ENCODE measurements around the gene CFTR.

CFTR gene

GRCh38 chr7:117588352-117588794 lies 108.5 kb downstream of the CFTR start:
- no peak for DNase-seq
- ATAC-seq = no peak

- ATAC-seq (no peak), DNase-seq (no peak)
Measured at GRCh38 chr7:117590191-117590590, 110.4 kb downstream of the CFTR start.

- ATAC-seq = no peak
- DNase-seq = no peak
Measured at GRCh38 chr7:117592011-117592635, 112.3 kb downstream of the CFTR start.

GRCh38 chr7:117596134-117596533 lies 116.3 kb downstream of the CFTR start:
- ATAC-seq (no peak), DNase-seq (no peak)

- no peak for DNase-seq
- ATAC-seq = no peak
Measured at GRCh38 chr7:117597755-117598154, 117.9 kb downstream of the CFTR start.

GRCh38 chr7:117600911-117601310 lies 121.1 kb downstream of the CFTR start:
- no peak for DNase-seq

GRCh38 chr7:117603627-117604026 lies 123.8 kb downstream of the CFTR start:
- DNase-seq (no peak), ATAC-seq (no peak)

More at GRCh38 chr7:117600911-117601310, 121.1 kb downstream of the CFTR start:
- ATAC-seq = no peak

GRCh38 chr7:117605712-117606111 lies 125.9 kb downstream of the CFTR start:
- no peak for ATAC-seq
- DNase-seq = no peak

- ATAC-seq = no peak
- no peak for DNase-seq
Measured at GRCh38 chr7:117606132-117606531, 126.3 kb downstream of the CFTR start.

- no peak for ATAC-seq
- no peak for DNase-seq
Measured at GRCh38 chr7:117610396-117610795, 130.6 kb downstream of the CFTR start.

- DNase-seq (no peak), ATAC-seq (no peak)
Measured at GRCh38 chr7:117612637-117613036, 132.8 kb downstream of the CFTR start.

- no peak for DNase-seq
- ATAC-seq = no peak
Measured at GRCh38 chr7:117616694-117617093, 136.9 kb downstream of the CFTR start.

GRCh38 chr7:117619681-117620080 lies 139.9 kb downstream of the CFTR start:
- DNase-seq (no peak), ATAC-seq (no peak)

GRCh38 chr7:117621075-117621618 lies 141.3 kb downstream of the CFTR start:
- no peak for DNase-seq
- ATAC-seq = no peak

- no peak for ATAC-seq
- DNase-seq = no peak
Measured at GRCh38 chr7:117623606-117624005, 143.8 kb downstream of the CFTR start.

- no peak for DNase-seq
- no peak for ATAC-seq
Measured at GRCh38 chr7:117630501-117630900, 150.7 kb downstream of the CFTR start.

GRCh38 chr7:117630907-117631564 lies 151.2 kb downstream of the CFTR start:
- ATAC-seq (no peak), DNase-seq (no peak)

- DNase-seq (no peak), ATAC-seq (no peak)
Measured at GRCh38 chr7:117631652-117632051, 151.8 kb downstream of the CFTR start.

GRCh38 chr7:117637937-117638336 lies 158.1 kb downstream of the CFTR start:
- ATAC-seq = no peak

GRCh38 chr7:117639966-117640365 lies 160.1 kb downstream of the CFTR start:
- ATAC-seq (no peak), DNase-seq (no peak)

More at GRCh38 chr7:117637937-117638336, 158.1 kb downstream of the CFTR start:
- no peak for DNase-seq

- ATAC-seq (no peak), DNase-seq (no peak)
Measured at GRCh38 chr7:117640465-117640864, 160.6 kb downstream of the CFTR start.

- DNase-seq (no peak), ATAC-seq (no peak)
Measured at GRCh38 chr7:117645481-117646165, 165.8 kb downstream of the CFTR start.
